ENCODE measurements around the gene HINFP.
"Not testable (repeated sequence)": the region's sequence is repeated elsewhere in the genome, so short reads cannot be mapped to it uniquely, and the experiment has no call there.

HINFP gene

DNA sequence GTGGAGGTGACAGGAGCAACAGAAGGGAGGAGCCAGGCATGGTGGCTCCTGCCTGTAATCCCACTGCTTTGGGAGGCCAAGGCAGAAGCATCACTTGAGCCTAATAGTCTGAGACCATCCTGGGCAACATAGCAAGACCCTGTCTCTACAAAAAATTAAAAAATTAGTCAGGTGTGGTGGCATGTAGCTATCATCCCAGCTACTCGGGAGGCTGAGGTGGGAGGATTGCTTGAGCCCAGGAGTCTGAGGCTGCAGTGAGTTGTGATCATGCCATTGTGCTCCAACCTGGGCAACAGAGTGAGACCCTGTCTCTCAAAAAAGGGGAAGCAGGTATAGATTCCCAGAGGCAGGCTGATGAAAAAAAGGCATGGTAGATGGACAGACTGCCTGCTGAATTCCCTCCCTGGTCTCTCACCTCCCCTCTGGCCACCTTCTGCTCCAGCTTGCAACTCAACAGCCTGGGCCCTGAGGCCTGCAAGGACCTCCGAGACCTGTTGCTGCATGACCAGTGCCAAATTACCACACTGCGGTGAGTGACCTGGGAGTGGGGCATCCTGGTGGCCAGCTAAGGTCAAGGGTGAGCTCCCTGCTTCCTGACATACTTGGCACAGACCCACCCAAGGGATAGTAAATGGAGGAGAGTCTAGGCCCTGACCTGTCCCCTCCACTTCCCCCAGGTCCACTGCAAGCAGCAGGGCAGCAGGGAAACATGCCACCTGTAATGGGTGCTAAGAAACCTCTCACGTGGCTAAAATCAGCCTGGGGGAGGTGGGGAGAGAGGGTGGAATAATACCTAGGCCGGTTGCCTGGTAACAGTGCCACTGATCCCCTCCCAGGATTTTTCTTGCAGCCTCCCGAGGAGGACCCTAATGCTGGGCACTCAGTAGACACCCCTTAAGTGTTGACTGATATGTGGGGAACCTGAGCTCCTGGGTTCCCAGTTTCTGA lies 59.6 kb downstream of the HINFP start:
- Mint-ChIP-seq H3K9me3 (no peaks in the 10 kb centered on the region), H3K4me3 (no peak overlapping the region), H3K4me1 (peaks cover 5% of the 10 kb centered on the region), H3K27me3 (ENCODE audit: low read depth) (no peaks in the 10 kb centered on the region), H3K27ac (no peak overlapping the region), H3K36me3 (ENCODE audit: low read depth) (no peaks in the 10 kb centered on the region)
- TF ChIP-seq, protein P1, sequence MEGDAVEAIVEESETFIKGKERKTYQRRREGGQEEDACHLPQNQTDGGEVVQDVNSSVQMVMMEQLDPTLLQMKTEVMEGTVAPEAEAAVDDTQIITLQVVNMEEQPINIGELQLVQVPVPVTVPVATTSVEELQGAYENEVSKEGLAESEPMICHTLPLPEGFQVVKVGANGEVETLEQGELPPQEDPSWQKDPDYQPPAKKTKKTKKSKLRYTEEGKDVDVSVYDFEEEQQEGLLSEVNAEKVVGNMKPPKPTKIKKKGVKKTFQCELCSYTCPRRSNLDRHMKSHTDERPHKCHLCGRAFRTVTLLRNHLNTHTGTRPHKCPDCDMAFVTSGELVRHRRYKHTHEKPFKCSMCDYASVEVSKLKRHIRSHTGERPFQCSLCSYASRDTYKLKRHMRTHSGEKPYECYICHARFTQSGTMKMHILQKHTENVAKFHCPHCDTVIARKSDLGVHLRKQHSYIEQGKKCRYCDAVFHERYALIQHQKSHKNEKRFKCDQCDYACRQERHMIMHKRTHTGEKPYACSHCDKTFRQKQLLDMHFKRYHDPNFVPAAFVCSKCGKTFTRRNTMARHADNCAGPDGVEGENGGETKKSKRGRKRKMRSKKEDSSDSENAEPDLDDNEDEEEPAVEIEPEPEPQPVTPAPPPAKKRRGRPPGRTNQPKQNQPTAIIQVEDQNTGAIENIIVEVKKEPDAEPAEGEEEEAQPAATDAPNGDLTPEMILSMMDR (IDR thresholded peaks at IDR 0.05; ENCODE audit: unreplicated experiment in 3 of 3): no peak

DNA sequence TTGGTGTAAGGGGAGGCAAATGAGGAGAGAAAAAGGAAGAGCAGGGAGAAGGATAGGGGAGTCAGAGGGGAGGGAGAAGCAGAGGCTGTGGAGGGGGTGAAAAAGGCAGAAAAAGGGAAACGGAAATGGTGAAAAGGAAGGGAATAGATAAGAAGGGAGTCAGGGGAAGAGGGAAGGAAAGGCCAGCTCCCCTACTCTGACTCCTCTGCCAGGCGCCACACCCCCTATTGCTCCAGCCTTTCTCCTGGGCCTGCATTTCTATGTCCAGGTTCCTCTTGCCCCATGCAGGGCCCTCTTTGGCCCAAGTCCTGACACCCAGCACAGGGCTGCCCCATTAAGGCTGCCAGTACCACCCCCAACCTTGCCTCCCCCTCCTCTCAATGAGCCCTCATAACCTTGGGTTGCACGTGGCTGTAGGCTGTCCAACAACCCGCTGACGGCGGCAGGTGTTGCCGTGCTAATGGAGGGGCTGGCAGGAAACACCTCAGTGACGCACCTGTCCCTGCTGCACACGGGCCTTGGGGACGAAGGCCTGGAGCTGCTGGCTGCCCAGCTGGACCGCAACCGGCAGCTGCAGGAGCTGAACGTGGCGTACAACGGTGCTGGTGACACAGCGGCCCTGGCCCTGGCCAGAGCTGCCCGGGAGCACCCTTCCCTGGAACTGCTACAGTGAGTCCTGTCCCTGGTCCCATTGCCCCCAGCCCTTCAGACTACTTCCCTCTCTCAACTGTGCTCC lies 60.5 kb downstream of the HINFP start:
- Mint-ChIP-seq H3K36me3 (ENCODE audit: low read depth) (no peaks in the 10 kb centered on the region), H3K27me3 (ENCODE audit: low read depth) (no peaks in the 10 kb centered on the region), H3K27ac (no peak overlapping the region), H3K9me3 (no peaks in the 10 kb centered on the region), H3K4me3 (no peak overlapping the region), H3K4me1 (peaks cover 5% of the 10 kb centered on the region)
- TF ChIP-seq, protein P1 (IDR thresholded peaks at IDR 0.05; ENCODE audit: unreplicated experiment in 3 of 3): no peak

DNA sequence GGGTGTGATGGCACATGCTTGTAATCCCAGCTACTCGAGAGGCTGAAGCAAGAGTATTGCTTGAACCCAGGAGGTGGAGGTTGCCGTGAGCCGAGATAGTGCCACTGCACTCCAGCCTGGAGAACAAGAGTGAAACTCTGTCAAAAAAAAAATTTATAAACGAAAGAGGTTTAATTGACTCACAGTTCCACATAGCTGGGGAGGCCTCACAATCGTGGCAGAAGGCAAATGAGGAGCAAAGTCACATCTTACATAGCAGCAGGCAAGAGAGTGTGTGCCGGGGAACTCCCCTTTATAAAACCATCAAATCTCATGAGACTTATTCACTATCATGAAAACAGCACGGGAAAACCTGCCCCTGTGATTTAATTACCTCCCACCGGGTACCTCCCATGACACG lies 63.0 kb downstream of the HINFP start:
- H3K27me3 Mint-ChIP-seq (ENCODE audit: low read depth); H3K9me3 Mint-ChIP-seq; H3K27ac Mint-ChIP-seq; H3K4me3 Mint-ChIP-seq; H3K4me1 Mint-ChIP-seq; H3K36me3 Mint-ChIP-seq (ENCODE audit: low read depth): not testable (repeated sequence)
